HL-60 (cell line): ENCODE measurements around the gene NEGR1.

ENCODE experiments used
- CTCF ChIP-seq: IDR thresholded peaks from one replicate; pipeline ENCODE4 v1.5.1; 2011; ENCODE audit warnings: low read length, control low read depth, inconsistent platforms; ENCODE audit not compliant: insufficient read depth
- POLR2AphosphoS5 ChIP-seq: IDR thresholded peaks from 2 replicates; pipeline ENCODE4 v1.6.1; 2012; ENCODE audit warnings: low read depth
- TF ChIP-seq, protein P1 (sequence below): IDR thresholded peaks from 2 replicates; pipeline ENCODE4 v1.6.1; 2012; ENCODE audit warnings: low read depth; ENCODE audit not compliant: insufficient replicate concordance

DNA sequence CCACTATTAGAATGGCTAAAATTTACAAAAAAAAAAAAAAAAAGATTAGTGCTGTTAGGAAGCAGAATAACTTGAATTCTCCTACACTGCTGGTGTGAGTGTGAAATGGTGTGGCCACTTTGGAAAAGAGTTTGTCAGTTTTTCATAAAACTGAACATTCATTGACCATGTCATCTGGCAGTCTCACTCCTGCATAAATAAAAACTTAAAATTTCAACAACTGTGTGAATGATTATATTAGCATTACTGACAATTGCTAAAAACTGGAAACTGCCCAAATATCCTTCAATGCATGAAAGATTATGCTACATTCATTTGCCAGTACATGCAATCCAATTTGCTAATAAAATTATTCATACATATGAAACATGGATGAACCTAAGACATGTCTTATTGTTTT, 570.9 kb downstream of the NEGR1 start:
- TF ChIP-seq CTCF (no peak), POLR2AphosphoS5 (no peak)
- TF ChIP-seq, protein P1, sequence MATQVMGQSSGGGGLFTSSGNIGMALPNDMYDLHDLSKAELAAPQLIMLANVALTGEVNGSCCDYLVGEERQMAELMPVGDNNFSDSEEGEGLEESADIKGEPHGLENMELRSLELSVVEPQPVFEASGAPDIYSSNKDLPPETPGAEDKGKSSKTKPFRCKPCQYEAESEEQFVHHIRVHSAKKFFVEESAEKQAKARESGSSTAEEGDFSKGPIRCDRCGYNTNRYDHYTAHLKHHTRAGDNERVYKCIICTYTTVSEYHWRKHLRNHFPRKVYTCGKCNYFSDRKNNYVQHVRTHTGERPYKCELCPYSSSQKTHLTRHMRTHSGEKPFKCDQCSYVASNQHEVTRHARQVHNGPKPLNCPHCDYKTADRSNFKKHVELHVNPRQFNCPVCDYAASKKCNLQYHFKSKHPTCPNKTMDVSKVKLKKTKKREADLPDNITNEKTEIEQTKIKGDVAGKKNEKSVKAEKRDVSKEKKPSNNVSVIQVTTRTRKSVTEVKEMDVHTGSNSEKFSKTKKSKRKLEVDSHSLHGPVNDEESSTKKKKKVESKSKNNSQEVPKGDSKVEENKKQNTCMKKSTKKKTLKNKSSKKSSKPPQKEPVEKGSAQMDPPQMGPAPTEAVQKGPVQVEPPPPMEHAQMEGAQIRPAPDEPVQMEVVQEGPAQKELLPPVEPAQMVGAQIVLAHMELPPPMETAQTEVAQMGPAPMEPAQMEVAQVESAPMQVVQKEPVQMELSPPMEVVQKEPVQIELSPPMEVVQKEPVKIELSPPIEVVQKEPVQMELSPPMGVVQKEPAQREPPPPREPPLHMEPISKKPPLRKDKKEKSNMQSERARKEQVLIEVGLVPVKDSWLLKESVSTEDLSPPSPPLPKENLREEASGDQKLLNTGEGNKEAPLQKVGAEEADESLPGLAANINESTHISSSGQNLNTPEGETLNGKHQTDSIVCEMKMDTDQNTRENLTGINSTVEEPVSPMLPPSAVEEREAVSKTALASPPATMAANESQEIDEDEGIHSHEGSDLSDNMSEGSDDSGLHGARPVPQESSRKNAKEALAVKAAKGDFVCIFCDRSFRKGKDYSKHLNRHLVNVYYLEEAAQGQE, result no peak
